Measurements from ENCODE around the gene EIPR1. TPM values are rescaled to one million over a fixed set of nuclear protein-coding genes. Genes with fewer than 3 reads are reported as not detected.

The EIPR1 gene
- total RNA-seq, 1 experiment from 2014 or later = 27.8 TPM

- Histone ChIP-seq H3K4ac (ENCODE audit: low read depth, low read length) (no peak overlapping the region), H3K4me1 (ENCODE audit: insufficient read depth, low read length) (no peaks in the 10 kb centered on the region), H4K20me1 (ENCODE audit: control insufficient read depth, insufficient read depth, insufficient read length) (no peaks in the 10 kb centered on the region), H3T11ph (ENCODE audit: low read length) (no peak overlapping the region), H3K79me1 (ENCODE audit: insufficient read depth, low read depth, low read length, poor library complexity, severe bottlenecking) (no peaks in the 10 kb centered on the region), H2AFZ (ENCODE audit: low read length) (no peak overlapping the region), H2BK12ac (ENCODE audit: insufficient read length, low read depth, low read length) (no peak overlapping the region), H3K79me2 (ENCODE audit: insufficient read depth, low read length) (no peaks in the 10 kb centered on the region), H3K27me3 (ENCODE audit: insufficient read depth, low read length) (no peaks in the 10 kb centered on the region), H3K23ac (ENCODE audit: insufficient read length, low read depth, low read length) (no peak overlapping the region), H4K91ac (ENCODE audit: insufficient read length, low read depth, low read length) (no peak overlapping the region), H3K23me2 (ENCODE audit: insufficient read length, low read depth, low read length, poor library complexity, severe bottlenecking) (no peaks in the 10 kb centered on the region), H3K9me3 (ENCODE audit: control insufficient read depth, low read depth, low read length) (no peaks in the 10 kb centered on the region), H2BK120ac (ENCODE audit: low read depth, low read length, poor library complexity, severe bottlenecking) (no peak overlapping the region), H4K8ac (replicated peaks; ENCODE audit: insufficient read length, low read depth, low read length) (no peak overlapping the region), H2AK5ac (ENCODE audit: insufficient read length, low read length) (no peak overlapping the region), H2BK20ac (ENCODE audit: low read depth, low read length, poor library complexity, severe bottlenecking) (no peak overlapping the region), H4K5ac (ENCODE audit: insufficient read length, low read depth, low read length) (no peak overlapping the region), H3K27ac (ENCODE audit: insufficient read length, low read depth, low read length) (no peak overlapping the region), H2BK15ac (ENCODE audit: low read depth, low read length) (no peak overlapping the region), H3K14ac (ENCODE audit: insufficient read depth, low read length) (no peak overlapping the region), H3K4me2 (ENCODE audit: insufficient read depth, insufficient read length, low read length) (no peak overlapping the region), H3K9ac (ENCODE audit: extremely low read depth, insufficient read length, low read length) (no peak overlapping the region), H2BK5ac (ENCODE audit: insufficient read length, low read length) (no peak overlapping the region), H3K18ac (ENCODE audit: insufficient read length, low read depth, low read length) (no peak overlapping the region), H3K56ac (ENCODE audit: insufficient read length, low read depth, low read length) (no peak overlapping the region)
- Mint-ChIP-seq H3K27me3 (ENCODE audit: low read depth) (no peaks in the 10 kb centered on the region), H3K4me1 (no peaks in the 10 kb centered on the region; a peak in 1 of 4 replicates), H3K9me3 (no peaks in the 10 kb centered on the region), H3K36me3 (ENCODE audit: insufficient read depth in 1 of 3, low read depth in 3 of 3) (peaks cover 17 to 53% (median 30%) of the 10 kb centered on the region in 3 experiments; a peak in 6 of 7 replicates), H3K4me3 (no peak overlapping the region), H3K27ac (no peak overlapping the region)
- TF ChIP-seq CTCF (conservative IDR thresholded peaks at IDR 0.05) = no peak
- WGBS (ENCODE audit: extremely low coverage, insufficient read length, low lambda C conversion rate) = no CpG with 5 or more reads among the region's 14 CpGs
- DNase-seq = no peak
Measured at GRCh38 chr2:3426615-3427014, 49.0 kb upstream of the EIPR1 start.
